Activated gamma-delta T cell (primary cell): ENCODE measurements around the gene DIS3L2.
"Not testable (repeated sequence)": the region's sequence is repeated elsewhere in the genome, so short reads cannot be mapped to it uniquely, and the experiment has no call there.

Experiments
- DNase-seq: peaks from one replicate; lab custom pipeline; 2025; lab: John Stamatoyannopoulos, UW

The DIS3L2 gene

DNA sequence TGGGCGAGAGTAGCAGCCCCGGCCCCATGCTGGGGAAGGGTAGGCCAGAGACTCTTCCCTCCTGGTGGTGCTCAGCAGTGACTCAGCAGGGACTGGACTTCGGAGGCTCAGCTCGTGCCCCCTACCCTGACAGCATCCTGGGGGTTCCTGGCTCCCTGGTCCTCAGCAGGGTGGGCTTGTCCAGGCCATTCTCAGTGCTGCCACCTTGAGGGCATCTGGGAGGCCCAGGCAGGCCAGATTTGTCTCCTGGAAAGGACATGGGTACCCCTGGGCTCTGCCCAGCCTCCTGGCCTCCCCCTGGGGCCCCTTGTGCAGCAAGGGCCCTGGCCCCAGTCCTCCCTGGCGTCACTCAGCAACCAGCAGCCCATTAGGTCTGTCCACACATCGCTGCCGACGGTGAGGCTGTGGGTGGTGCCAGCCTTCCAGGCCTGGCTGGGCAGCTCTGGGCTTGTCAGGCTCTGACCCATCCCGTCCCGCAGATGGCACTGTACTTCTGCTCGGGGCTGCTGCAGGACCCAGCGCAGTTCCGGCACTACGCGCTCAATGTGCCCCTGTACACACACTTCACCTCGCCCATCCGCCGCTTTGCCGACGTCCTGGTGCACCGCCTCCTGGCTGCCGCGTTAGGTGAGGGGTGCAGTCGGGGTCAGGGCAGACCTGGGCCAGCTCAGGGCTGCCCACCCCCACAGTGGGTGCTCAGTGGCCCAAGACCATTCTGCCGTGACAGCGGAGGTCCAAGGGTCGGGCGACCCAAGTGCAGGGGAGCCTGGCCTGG lies 372.0 kb downstream of the DIS3L2 start:
- DNase-seq, result no peak

DNA sequence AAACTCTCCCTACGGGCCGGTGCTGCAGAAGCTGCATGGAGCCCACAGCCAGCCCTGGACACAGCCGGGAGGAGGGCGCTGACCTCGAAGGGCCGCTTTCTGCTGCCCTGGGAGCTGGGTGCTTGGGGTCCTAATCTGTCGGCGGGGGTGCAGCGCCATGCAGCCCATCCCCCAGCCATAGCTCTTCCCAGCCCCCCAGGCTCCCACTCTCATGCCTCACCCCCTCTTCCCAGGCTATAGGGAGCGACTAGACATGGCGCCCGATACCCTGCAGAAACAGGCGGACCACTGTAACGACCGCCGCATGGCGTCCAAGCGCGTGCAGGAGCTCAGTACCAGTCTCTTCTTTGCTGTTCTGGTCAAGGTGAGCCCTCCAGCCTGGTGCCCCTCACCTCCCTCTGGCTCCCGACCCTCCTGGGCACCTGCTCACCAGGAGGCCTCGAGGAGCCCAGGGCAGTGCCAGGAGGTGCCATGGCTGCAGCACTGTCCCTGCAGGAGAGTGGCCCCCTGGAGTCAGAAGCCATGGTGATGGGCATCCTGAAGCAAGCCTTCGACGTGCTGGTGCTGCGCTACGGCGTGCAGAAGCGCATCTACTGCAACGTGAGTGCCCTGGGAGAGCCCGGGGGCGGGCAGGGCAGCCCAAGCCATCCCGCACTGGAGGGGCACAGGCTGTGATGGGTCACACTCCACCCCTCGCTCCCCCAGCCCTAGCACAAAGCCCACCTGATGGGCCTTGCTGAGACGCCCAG lies 372.8 kb downstream of the DIS3L2 start:
- not testable (repeated sequence) for DNase-seq

DNA sequence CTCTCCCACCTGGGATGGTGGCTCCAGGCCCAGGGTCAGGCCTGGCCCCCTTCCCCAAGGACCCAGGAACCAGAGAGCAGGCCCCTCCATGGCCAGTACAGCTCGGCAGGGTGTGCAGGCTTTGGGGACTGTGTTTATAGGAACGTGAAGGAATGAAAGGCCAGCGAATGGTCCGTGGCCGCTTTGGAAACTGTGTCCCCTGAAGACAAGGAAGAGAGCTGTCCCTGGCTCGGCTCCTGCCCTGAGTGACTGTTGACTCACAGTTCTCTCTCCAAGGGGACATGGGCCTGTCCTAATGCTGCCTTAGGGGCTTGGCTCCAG lies 373.3 kb downstream of the DIS3L2 start:
- not testable (repeated sequence) for DNase-seq

- DNase-seq, result not testable (repeated sequence)
Observed at GRCh38 chr2:232335206-232335858, 373.8 kb downstream of the DIS3L2 start.

- no peak for DNase-seq
Observed at GRCh38 chr2:232335859-232336215, 374.3 kb downstream of the DIS3L2 start.

DNA sequence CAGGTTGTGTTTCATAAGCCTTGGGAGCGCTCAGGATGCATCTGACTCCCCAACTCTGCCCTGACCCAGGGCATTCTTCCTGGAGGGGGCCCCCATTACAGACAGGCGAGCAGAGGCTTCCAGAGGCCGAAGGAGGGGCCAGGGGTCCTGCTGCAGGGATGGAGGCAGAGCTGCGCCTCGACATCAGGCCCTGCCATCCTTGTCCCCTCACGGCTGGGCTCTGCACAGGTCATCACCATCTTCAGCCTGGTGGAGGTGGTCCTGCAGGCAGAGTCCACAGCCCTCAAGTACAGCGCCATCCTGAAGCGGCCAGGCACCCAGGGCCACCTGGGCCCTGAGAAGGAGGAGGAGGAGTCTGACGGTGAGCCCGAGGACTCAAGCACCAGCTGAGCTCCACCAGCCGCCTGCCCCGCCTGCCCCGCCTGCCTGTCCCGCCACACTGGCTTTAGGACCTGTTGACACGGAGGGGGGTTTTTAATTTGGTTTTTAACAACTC lies 374.8 kb downstream of the DIS3L2 start:
- DNase-seq, result no peak

GRCh38 chr2:232336981-232337720 lies 375.6 kb downstream of the DIS3L2 start:
- DNase-seq, result no peak

- not testable (repeated sequence) for DNase-seq
Observed at GRCh38 chr2:232338094-232338758, 376.7 kb downstream of the DIS3L2 start.

- DNase-seq, result no peak
Observed at GRCh38 chr2:232338759-232339106, 377.2 kb downstream of the DIS3L2 start.

- no peak for DNase-seq
Observed at GRCh38 chr2:232339121-232340081, 377.9 kb downstream of the DIS3L2 start.

DNA sequence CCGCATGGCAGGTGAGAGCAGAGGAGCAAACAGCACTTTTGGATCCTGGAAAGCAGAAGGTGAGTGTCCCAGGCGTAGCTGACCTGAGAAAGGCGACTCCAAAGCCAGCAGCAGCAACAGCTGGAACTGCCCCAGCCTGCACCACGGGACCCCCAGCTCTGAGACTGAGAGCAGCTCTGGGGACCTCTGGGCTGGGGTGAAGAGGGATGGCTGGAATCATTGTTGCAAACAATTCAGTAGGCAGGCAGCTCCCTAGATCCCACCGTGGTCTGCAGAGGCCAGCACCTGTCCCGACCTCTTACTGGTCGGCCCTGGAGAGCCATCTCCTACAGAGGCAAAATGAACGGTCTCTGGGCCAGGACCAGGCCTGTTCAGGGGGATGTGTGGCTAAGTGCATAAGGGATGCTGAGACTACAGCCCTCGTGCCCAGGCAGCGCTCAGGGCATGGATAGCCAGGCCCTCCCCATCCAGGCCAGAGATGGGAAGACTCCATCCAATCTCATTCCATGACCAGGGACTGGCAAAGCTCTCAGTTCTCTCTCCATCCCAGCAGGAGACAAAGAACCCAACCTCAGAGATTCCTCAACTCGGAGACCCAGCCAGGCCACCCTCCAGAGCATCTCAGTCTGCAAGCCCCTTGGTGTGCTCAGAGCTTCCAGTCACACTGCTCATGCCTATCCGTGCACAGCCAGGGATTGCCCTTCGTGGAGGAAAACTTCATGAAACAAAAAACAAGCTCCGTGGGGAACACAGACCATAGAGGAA lies 378.8 kb downstream of the DIS3L2 start:
- no peak for DNase-seq

DNA sequence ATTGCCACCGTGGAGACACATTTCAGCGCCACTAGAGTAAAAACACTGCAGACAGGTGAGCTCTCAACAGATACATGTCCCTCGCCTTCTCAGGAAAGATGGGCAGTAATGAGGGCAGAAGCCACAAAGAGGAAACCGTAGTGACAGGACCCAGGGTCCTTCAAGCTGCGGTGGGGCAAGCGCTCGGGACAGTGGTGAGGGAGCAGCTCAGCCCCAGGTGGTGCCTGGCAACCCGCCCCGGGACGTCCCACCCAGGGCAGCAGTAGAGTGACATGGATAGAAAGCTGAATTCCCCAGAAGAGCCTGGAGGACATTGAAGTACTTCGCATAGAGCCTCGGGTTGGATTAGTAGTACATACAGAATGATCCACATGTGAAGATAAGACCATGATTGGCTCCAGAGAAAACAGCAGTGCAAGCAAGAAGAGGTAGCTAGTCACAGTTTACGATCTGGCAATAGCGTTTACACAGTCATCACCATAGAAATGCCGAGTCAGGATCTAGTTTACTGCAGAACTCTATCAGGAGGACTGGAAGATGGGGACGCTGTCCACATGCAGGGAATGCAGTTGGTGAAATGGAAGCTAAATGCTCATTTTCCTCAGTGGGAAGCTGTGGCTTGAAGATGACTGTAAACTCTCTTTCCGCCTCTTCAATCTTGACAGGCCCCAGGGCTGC lies 379.7 kb downstream of the DIS3L2 start:
- DNase-seq, result no peak

DNA sequence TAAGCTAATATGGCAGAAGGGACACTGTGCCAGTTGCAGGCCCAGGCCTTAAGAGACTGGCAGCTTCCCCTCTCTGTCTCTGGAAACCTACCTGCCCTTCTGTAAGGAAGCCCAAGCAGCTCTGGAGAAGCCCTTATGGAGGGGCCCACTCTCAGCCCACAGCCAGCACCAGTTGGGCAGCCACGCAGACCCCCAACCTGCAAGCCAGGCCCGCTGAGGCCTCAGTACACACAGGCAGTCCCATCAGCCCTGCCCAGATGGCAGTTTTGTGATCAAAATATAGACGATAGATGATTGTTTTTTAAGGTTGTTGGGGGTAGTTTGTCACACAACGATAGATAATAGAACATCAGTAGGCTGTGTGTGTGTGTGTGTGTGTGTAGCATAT lies 380.2 kb downstream of the DIS3L2 start:
- no peak for DNase-seq

DNA sequence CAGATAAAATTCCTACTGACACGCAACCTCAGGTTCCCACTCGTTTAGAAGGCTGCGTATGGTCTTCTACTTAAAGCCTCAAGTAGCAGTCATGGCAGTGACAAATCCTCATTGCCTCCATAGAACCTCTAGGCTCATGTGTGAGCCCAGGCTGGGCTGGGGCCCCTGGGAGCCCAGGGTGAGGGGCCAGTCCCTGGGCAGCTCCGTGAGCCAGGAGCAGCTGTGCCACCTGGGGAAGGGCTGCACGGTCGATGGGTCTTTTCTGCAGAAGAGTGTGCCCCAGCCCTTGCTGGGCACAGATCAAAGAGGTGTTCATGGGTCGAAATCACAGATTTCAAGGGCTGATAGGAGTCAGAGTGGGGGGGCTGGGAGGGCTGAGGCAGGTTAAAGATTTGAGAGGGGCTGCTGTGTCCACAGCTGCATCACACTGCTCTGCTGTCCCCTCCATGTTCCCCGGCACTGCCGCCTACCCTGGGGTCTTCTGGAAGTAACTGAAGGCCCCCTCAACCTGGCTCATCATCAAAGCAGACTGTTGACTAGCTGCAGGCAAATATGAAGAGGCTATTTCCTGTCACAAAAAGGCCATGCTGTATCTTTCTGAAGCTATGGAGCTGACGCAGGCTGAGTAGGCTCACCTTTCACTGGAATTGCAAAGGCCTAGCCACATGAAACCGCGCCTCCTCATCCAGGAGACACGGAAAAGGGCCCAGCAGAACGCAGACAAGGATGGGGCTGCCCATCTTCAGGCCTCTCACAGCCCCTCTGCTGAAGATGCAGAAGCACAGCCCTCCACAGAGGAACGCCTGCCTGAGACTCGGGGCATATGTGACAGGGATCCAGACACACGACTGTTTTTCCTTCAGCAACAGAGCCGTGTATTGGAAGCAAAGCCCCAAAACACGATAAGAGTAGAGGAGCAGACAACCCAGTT lies 381.4 kb downstream of the DIS3L2 start:
- no peak for DNase-seq

DNA sequence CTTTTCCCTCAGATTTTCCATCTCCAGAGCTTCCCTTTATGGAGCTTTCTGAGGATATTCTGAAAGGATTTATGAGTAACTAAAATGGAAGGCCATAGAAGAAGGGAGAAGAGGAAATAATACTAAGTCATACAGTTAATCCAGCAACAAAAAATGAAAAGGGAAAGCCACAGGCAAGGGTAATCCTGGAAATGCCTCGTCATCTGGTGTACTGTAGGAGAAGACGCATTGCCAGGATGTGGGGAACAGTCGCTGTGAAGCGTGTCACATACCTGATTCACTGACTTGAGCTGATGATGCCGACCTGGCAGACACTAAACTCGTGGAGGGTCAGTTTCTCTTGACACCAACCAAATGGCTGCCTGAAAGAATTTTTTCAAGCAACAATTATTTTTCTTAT lies 382.3 kb downstream of the DIS3L2 start:
- DNase-seq, result no peak

GRCh38 chr2:232345251-232345650 lies 383.7 kb downstream of the DIS3L2 start:
- no peak for DNase-seq

DNA sequence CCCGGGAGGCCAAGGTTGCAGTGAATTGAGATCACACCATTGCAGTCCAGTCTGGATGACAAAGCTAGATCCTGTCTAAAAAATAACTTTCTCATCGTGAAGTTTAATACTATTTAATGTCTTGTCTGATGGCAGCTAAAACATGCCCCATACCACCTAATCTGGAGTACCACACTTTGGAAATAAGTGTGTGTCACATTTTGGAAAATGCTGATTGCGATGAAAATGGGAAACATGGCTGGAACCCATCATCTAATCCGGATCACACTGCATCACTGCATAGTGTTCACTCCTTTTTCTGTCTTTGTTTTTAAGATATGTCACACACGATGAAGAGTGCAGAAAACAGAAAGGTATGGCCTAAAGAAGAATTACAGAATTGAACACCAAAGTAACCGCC lies 385.9 kb downstream of the DIS3L2 start:
- DNase-seq, result no peak

DNA sequence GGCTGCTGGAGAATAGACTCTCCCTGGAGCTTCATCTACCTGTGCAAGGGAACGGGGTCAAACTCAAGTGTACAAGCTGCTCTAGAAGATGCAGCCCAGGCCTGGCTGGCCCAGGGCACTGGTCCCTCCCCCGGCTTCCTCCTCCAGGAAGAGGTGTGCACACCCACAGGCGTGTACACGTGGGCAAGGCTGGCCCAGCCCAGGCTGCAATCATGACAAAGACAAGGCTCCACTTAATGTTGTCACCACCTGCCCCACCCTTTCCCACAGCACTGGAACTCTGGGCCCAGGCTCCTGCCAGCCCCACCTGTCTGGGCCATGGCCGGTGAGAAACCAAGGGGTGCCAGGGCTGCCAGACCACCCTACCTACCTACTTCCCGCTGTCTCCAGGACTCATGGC lies 387.4 kb downstream of the DIS3L2 start:
- DNase-seq, result no peak
